ENCODE results near the gene SMAD3.

DNA sequence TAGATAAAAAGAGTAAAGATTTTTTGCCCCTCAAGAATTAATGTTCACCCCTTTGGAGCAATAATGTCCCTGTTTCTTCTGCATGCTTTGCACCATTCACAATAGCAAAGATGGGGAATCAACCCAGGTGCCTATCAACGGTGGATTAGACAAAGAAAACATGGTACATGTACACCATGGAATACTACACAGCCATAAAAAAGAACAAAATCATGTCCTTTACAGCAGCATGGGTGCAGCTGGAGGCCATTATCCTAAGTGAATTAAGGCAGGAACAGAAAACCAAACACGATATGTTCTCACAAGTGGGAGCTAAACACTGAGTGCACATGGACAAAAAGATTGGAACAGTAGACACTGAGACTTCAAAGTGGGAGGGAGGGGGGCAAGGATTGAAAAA is 153.9 kb downstream of the SMAD3 start:
- TF ChIP-seq CTCF (conservative IDR thresholded peaks at IDR 0.05; ENCODE audit: low read depth, low read length) (no peak), RFX5 (IDR thresholded peaks at IDR 0.05; ENCODE audit: low read depth, low read length) (no peak), MAZ (IDR thresholded peaks at IDR 0.05; ENCODE audit: borderline replicate concordance, low read depth, low read length) (no peak), POLR2A (IDR thresholded peaks at IDR 0.05; ENCODE audit: low read depth, low read length) (no peak), NFE2L2 (IDR thresholded peaks at IDR 0.05; ENCODE audit: low read depth, low read length) (no peak), MAFK (IDR thresholded peaks at IDR 0.05; ENCODE audit: low read depth, low read length) (no peak), RAD21 (IDR thresholded peaks at IDR 0.05; ENCODE audit: low read length) (no peak)
- TF ChIP-seq, protein P1, sequence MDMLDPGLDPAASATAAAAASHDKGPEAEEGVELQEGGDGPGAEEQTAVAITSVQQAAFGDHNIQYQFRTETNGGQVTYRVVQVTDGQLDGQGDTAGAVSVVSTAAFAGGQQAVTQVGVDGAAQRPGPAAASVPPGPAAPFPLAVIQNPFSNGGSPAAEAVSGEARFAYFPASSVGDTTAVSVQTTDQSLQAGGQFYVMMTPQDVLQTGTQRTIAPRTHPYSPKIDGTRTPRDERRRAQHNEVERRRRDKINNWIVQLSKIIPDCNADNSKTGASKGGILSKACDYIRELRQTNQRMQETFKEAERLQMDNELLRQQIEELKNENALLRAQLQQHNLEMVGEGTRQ (IDR thresholded peaks at IDR 0.05; ENCODE audit: low read depth, low read length) = no peak
